ENCODE measurements around the gene TENT5C. TPM values are rescaled to one million over a fixed set of nuclear protein-coding genes. Genes with fewer than 3 reads are reported as not detected.

Gene TENT5C
- total RNA-seq, 1 donor from 2014 or later, result 59.3 TPM

DNA sequence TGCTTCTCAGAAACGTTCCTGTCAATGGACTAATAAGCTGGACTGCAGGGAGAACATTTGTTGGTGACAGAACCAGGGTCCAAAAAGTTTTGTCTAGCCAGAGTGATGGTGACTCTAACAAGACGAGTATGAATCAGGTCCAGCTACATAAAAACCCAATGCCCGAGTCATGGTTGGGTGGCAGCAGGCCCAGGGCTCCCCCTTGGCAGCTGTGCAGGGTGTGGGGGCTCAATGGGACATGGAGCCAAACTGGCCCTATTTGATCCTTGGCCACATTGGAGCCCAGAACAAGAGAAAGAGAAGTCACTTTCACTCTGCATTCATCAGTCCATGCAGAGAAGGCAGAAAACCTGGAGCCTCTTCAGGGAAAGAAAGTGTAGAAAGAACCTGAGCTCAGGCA is 37.9 kb upstream of the TENT5C start:
- peaks cover 17% of the 10 kb centered on the region for H3K4me1 Mint-ChIP-seq

DNA sequence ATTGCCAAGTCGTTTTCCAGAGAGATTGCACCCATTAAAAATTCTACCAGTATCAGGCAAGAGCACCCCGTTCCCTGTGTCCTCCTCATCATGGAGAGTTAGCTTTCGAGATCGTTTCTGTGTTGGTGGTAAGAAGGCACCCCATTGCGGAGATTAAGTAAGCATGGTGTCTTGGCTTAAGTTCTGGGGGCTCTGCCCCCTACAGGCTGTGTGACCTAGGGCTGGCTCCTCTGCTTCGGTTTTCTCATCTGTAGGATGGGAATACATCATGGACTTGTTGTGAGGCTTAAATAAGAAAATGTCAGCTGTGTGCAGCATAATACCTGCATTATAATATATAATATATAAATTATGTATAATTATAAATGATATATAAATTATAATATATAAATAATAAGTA is 36.8 kb upstream of the TENT5C start:
- peaks cover 25% of the 10 kb centered on the region for H3K4me1 Mint-ChIP-seq

More for the DNA sequence above, 37.9 kb upstream of the TENT5C start:
- ATAC-seq (ENCODE audit: low read depth) (no peak), DNase-seq (no peak)
- ChIA-PET CTCF (interaction anchor here (0.9 to 1.1 kb wide), 4 partner anchors 21 to 191 kb away, joined by 3 to 5 read pairs (median 4); no protein-coding TSS in a partner anchor), POLR2A (no interaction called here)
- Mint-ChIP-seq H3K9me3 (no peaks in the 10 kb centered on the region), H3K36me3 (ENCODE audit: low read depth) (no peaks in the 10 kb centered on the region), H3K27me3 (no peaks in the 10 kb centered on the region), H3K4me3 (no peak overlapping the region), H3K27ac (no peak overlapping the region)
- intact Hi-C loops (cut with micrococcal nuclease), result no loop called here
- TF ChIP-seq, protein P1, sequence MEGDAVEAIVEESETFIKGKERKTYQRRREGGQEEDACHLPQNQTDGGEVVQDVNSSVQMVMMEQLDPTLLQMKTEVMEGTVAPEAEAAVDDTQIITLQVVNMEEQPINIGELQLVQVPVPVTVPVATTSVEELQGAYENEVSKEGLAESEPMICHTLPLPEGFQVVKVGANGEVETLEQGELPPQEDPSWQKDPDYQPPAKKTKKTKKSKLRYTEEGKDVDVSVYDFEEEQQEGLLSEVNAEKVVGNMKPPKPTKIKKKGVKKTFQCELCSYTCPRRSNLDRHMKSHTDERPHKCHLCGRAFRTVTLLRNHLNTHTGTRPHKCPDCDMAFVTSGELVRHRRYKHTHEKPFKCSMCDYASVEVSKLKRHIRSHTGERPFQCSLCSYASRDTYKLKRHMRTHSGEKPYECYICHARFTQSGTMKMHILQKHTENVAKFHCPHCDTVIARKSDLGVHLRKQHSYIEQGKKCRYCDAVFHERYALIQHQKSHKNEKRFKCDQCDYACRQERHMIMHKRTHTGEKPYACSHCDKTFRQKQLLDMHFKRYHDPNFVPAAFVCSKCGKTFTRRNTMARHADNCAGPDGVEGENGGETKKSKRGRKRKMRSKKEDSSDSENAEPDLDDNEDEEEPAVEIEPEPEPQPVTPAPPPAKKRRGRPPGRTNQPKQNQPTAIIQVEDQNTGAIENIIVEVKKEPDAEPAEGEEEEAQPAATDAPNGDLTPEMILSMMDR (IDR thresholded peaks at IDR 0.05), result no peak

DNA sequence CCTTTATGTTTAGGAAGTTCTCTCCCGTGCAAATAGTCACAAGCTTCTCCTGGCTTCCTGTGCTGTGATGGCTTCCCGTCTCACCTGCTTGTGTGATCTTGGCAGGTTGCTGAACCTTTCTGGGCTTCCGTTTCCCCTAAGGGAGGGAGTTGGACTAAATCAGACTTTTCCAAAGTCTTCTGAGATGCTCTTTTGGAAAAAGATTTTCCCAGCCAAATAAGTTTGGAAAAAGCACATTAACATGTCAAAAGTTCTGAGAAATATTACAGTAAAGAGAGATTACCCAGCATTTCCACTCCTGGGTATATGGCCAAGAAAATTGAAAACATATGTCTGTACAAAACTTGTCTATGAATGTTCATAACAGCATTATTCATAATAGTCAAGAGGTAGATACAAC is 36.0 kb upstream of the TENT5C start:
- DNase-seq (no peak), ATAC-seq (ENCODE audit: low read depth) (no peak)
- H3K4me3 Mint-ChIP-seq, result no peak overlapping the region
- ChIA-PET CTCF (interaction anchor here (1.7 kb wide), 1 partner anchor 35 kb away, joined by 5 read pairs; no protein-coding TSS in a partner anchor), POLR2A (no interaction called here)
- H3K27ac Mint-ChIP-seq, result no peak overlapping the region
- H3K9me3 Mint-ChIP-seq, result no peaks in the 10 kb centered on the region
- no peaks in the 10 kb centered on the region for H3K27me3 Mint-ChIP-seq
- peaks cover 26% of the 10 kb centered on the region for H3K4me1 Mint-ChIP-seq
- TF ChIP-seq, protein P1 (IDR thresholded peaks at IDR 0.05), result no peak
- intact Hi-C loops (cut with micrococcal nuclease), result loop anchor here (5.0 kb wide), 1 partner anchor 33 kb away; no protein-coding TSS in a partner anchor
- H3K36me3 Mint-ChIP-seq (ENCODE audit: low read depth), result no peaks in the 10 kb centered on the region

More for the DNA sequence above, 36.8 kb upstream of the TENT5C start:
- Mint-ChIP-seq H3K36me3 (ENCODE audit: low read depth) (no peaks in the 10 kb centered on the region), H3K27ac (no peak overlapping the region), H3K4me3 (no peak overlapping the region), H3K27me3 (no peaks in the 10 kb centered on the region), H3K9me3 (no peaks in the 10 kb centered on the region)
- CTCF ChIA-PET, result interaction anchor here (0.9 to 1.1 kb wide), 4 partner anchors 22 to 190 kb away, joined by 3 to 5 read pairs (median 4); no protein-coding TSS in a partner anchor
- intact Hi-C loops (cut with micrococcal nuclease), result no loop called here
- ATAC-seq (ENCODE audit: low read depth), result no peak
- DNase-seq, result no peak
- POLR2A ChIA-PET, result no interaction called here
- TF ChIP-seq, protein P1 (IDR thresholded peaks at IDR 0.05), result no peak

DNA sequence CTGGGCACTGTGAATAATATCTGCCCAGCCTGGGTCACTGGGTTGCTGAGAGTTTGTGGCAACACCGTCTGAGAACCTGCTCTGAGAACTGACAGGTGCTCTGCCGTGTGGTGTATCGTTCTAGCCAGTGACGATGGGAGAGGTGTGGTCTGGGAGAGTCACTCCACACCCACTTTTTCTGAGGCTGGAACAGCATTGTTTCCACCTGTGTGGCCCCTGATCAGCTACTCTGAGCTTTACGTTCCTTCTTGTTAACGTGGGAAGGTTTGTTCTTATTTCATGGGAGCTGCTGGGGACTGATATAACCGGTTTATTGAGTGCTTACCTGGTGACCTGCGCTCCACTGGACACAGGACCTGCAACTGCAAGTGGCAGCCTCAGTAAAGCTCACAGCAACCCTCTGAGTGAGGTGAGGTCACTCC is 34.8 kb upstream of the TENT5C start:
- Mint-ChIP-seq H3K36me3 (ENCODE audit: low read depth) (no peaks in the 10 kb centered on the region), H3K4me1 (peaks cover 25% of the 10 kb centered on the region), H3K27me3 (no peaks in the 10 kb centered on the region), H3K27ac (no peak overlapping the region), H3K4me3 (no peak overlapping the region), H3K9me3 (no peaks in the 10 kb centered on the region)
- DNase-seq, result no peak
- TF ChIP-seq, protein P1 (IDR thresholded peaks at IDR 0.05), result no peak
- intact Hi-C loops (cut with micrococcal nuclease), result loop anchor here (5.0 kb wide), 1 partner anchor 34 kb away; no protein-coding TSS in a partner anchor
- ChIA-PET CTCF (interaction anchor here (1.7 kb wide), 1 partner anchor 36 kb away, joined by 5 read pairs; no protein-coding TSS in a partner anchor), POLR2A (no interaction called here)
- no peak for ATAC-seq (ENCODE audit: low read depth)

DNA sequence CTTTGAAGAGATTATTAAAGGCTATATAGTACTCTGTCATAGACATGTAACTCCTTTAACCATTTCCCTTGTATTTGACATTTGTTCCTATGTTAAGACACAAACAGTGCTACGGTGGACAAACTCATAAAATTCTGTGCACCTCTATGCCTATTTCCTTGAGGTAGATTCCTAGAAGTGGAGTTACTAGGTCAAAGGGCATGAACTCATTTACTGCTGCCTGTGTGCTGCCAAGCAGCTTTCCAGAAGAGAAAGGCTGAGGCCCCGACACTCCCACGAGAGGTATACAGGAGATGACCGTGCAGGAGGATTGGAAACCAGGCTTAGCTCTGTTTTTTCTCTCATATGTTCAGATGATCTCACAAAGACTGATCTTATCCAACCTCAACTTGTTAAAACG is 34.4 kb upstream of the TENT5C start:
- ChIA-PET POLR2A (no interaction called here), CTCF (interaction anchor here (1.7 kb wide), 1 partner anchor 37 kb away, joined by 5 read pairs; no protein-coding TSS in a partner anchor)
- no peak overlapping the region for H3K4me3 Mint-ChIP-seq
- H3K36me3 Mint-ChIP-seq (ENCODE audit: low read depth), result no peaks in the 10 kb centered on the region
- no peak overlapping the region for H3K27ac Mint-ChIP-seq
- TF ChIP-seq, protein P1 (IDR thresholded peaks at IDR 0.05), result no peak
- peaks cover 25% of the 10 kb centered on the region for H3K4me1 Mint-ChIP-seq
- no peaks in the 10 kb centered on the region for H3K9me3 Mint-ChIP-seq
- H3K27me3 Mint-ChIP-seq, result no peaks in the 10 kb centered on the region
- ATAC-seq (ENCODE audit: low read depth) (no peak), DNase-seq (no peak)
- intact Hi-C loops (cut with micrococcal nuclease), result loop anchor here (5.0 kb wide), 1 partner anchor 34 kb away; no protein-coding TSS in a partner anchor

Data from activated B cell treated with CpG ODN at 0.5 μM for 24 hours (primary cell).